Lung (tissue), 12 donors: ENCODE data around the gene ZFP92. TPM values are rescaled to one million over a fixed set of nuclear protein-coding genes. Genes with fewer than 3 reads are reported as not detected.

ENCODE experiments used
- ATAC-seq: fragments of 200-7000 bp; cut with Tn5 transposase; one replicate; pipeline ENCODE4 v1.9.1; 2020; ENCODE audit warnings: moderate number of reproducible peaks; ENCODE audit not compliant: insufficient read depth, low FRiP score
- DNase-seq, 3 donors: peaks; one replicate each; pipeline ENCODE4 v3.0.0-alpha.2; 2013 to 2017
- H3K27ac ChIP-seq, 2 donors: one replicate each; pipeline ENCODE4 v1.5.1; 2013; ENCODE audit warnings: mild to moderate bottlenecking in 2 of 2, moderate library complexity in 2 of 2, control low read depth in 1 of 2, inconsistent platforms in 1 of 2, low read depth in 1 of 2, low read length in 1 of 2
- H3K27me3 ChIP-seq, 3 donors: one replicate each; pipeline ENCODE4 v1.5.1; 2013; ENCODE audit warnings: low read length in 2 of 3; ENCODE audit not compliant: control insufficient read depth in 3 of 3, insufficient read depth in 3 of 3
- H3K36me3 ChIP-seq, 4 donors: one replicate each; pipeline ENCODE4 v1.5.1; 2013; ENCODE audit warnings: low read length in 4 of 4, mild to moderate bottlenecking in 1 of 4, moderate library complexity in 1 of 4; ENCODE audit not compliant: control insufficient read depth in 4 of 4, insufficient read depth in 4 of 4
- H3K4me1 ChIP-seq, 5 donors: one replicate each; pipeline ENCODE4 v1.5.1; 2013; ENCODE audit warnings: low read length in 5 of 5, mild to moderate bottlenecking in 2 of 5, moderate library complexity in 1 of 5; ENCODE audit not compliant: control insufficient read depth in 5 of 5, insufficient read depth in 5 of 5
- H3K4me3 ChIP-seq: one replicate; pipeline ENCODE4 v1.5.1; 2013; ENCODE audit warnings: mild to moderate bottlenecking, control low read depth, moderate library complexity
- H3K9ac ChIP-seq, 2 donors: one replicate each; pipeline ENCODE4 v1.5.1; 2013; ENCODE audit warnings: low read length in 2 of 2, control low read depth in 1 of 2; ENCODE audit not compliant: insufficient read depth in 1 of 2
- H3K9me3 ChIP-seq, 4 donors: one replicate each; pipeline ENCODE4 v1.5.1; 2013; ENCODE audit warnings: low read length in 3 of 4, mild to moderate bottlenecking in 1 of 4, moderate library complexity in 1 of 4; ENCODE audit not compliant: control insufficient read depth in 4 of 4, insufficient read depth in 3 of 4
- CTCF ChIP-seq: IDR thresholded peaks from 2 replicates; pipeline ENCODE4 v1.5.1; 2012; ENCODE audit warnings: mild to moderate bottlenecking; ENCODE audit errors: control extremely low read depth, extremely low read depth
- WGBS, 2 donors: extraction: QIAGEN DNeasy Blood & Tissue Kit; methylation state at CpG; one replicate each; pipeline ENCODE4 v1.1.7; 2013; 5-methylcytosine and 5-hydroxymethylcytosine counted together
- polyA plus RNA-seq, 2 donors: library from polyadenylated mRNA; stranded (reverse); fragments of 200-250 nt; gene quantifications; one replicate each; pipeline ENCODE4 v1.2.1, GENCODE V29; 2013
- total RNA-seq, 2 donors: library from RNA; depleted of rRNA in 1 of 2; stranded (reverse); fragments of >200 nt in 1 of 2; gene quantifications; one replicate each; pipeline ENCODE4 v1.2.1, GENCODE V29; 2014 to 2021
- donor health status: control.
- donor health status: control.
- donor health status: Bipolar disorder and iron deficiency.
- donor health status: healthy.
- donor health status: DM: yes; HTN: yes; CAD: no.

Gene ZFP92
- total and polyA plus RNA-seq, 4 donors, result 0.69 to 3.6 (median 1.5) TPM

- ATAC-seq, result no peak
- Histone ChIP-seq H3K9ac (no peak overlapping the region), H3K9me3 (peaks cover 0 to 6% (median 0%) of the 10 kb centered on the region in 4 donors), H3K27ac (no peak overlapping the region), H3K27me3 (peaks cover 0 to 2% (median 0%) of the 10 kb centered on the region in 3 donors), H3K4me3 (no peak overlapping the region), H3K36me3 (peaks cover 0 to 4% (median 0%) of the 10 kb centered on the region in 4 donors), H3K4me1 (peaks cover 0 to 6% (median 4%) of the 10 kb centered on the region in 5 donors)
- DNase-seq, result peak; percentile 70 to 85 (median 79)
- TF ChIP-seq CTCF, result no peak
- WGBS, 2 donors, result 50 to 72% methylated on average over 8 of the region's 8 CpGs
Observed at GRCh38 chrX:153423652-153424051, 12.4 kb downstream of the ZFP92 start.

GRCh38 chrX:153426204-153426603 lies 14.9 kb downstream of the ZFP92 start:
- H3K4me1 ChIP-seq, result peaks cover 0 to 6% (median 4%) of the 10 kb centered on the region in 5 donors
- H3K27ac ChIP-seq, result no peak overlapping the region
- no peak overlapping the region for H3K4me3 ChIP-seq
- peaks cover 0 to 4% (median 0%) of the 10 kb centered on the region in 4 donors for H3K36me3 ChIP-seq
- H3K9ac ChIP-seq, result no peak overlapping the region
- DNase-seq (no peak), ATAC-seq (no peak)
- no peak for TF ChIP-seq CTCF
- peaks cover 0 to 12% (median 2%) of the 10 kb centered on the region in 4 donors for H3K9me3 ChIP-seq
- 80 to 98% methylated on average over 3 of the region's 3 CpGs for WGBS, 2 donors
- H3K27me3 ChIP-seq, result peaks cover 0 to 2% (median 0%) of the 10 kb centered on the region in 3 donors

DNA sequence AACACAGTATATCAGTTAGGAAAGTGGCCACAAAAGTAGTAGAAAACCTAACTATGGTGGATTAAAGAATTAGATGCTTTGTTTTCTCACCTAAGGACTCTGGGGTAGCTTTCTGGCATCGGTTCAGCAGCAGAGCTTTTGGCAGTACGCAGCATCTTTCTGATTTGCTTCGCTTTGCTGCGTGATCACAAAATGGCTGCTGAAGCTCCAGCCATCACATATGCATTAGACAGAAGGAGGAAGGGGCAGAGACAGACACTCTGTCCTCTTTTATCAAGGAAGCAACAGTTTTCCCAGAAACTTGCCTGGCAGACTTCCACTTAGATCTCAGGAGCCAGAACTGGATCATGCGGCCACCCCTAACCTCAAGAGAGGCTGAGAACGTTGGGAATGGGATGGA lies 19.5 kb downstream of the ZFP92 start:
- Histone ChIP-seq H3K36me3 (no peaks in the 10 kb centered on the region), H3K9ac (no peak overlapping the region), H3K27ac (no peak overlapping the region), H3K4me1 (no peaks in the 10 kb centered on the region), H3K4me3 (no peak overlapping the region), H3K9me3 (peaks cover 0 to 22% (median 2%) of the 10 kb centered on the region in 4 donors), H3K27me3 (peaks cover 0 to 10% (median 0%) of the 10 kb centered on the region in 3 donors)
- ATAC-seq (no peak), DNase-seq (no peak)
- 84 to 93% methylated on average over 6 of the region's 6 CpGs for WGBS, 2 donors
- no peak for TF ChIP-seq CTCF

- 76 to 84% methylated on average over 8 to 12 of the region's 12 CpGs for WGBS, 2 donors
Observed at GRCh38 chrX:153433161-153433680, 21.9 kb downstream of the ZFP92 start.

More at GRCh38 chrX:153433161-153433680, 21.9 kb downstream of the ZFP92 start:
- Histone ChIP-seq H3K4me3 (no peak overlapping the region), H3K36me3 (no peaks in the 10 kb centered on the region), H3K4me1 (no peaks in the 10 kb centered on the region), H3K27me3 (peaks cover 0 to 8% (median 0%) of the 10 kb centered on the region in 3 donors), H3K9me3 (peaks cover 0 to 16% (median 2%) of the 10 kb centered on the region in 4 donors), H3K27ac (no peak overlapping the region), H3K9ac (no peak overlapping the region)
- TF ChIP-seq CTCF, result no peak
- ATAC-seq (no peak), DNase-seq (no peak)
